HUES6 (cell line): ENCODE data around the gene SERP1.

Experiments
- H3K27ac ChIP-seq: 2 replicates; pipeline ENCODE4 v1.7.0; 2013; ENCODE audit warnings: low read depth, mild to moderate bottlenecking, low read length, inconsistent platforms
- H3K27me3 ChIP-seq: 2 replicates; pipeline ENCODE4 v1.6.1; 2013; ENCODE audit warnings: low read length; ENCODE audit not compliant: control insufficient read depth, insufficient read depth
- H3K36me3 ChIP-seq: 2 replicates; pipeline ENCODE4 v1.6.1; 2013; ENCODE audit warnings: low read length; ENCODE audit not compliant: control insufficient read depth, insufficient read depth
- H3K4me1 ChIP-seq: 2 replicates; pipeline ENCODE4 v1.6.1; 2013; ENCODE audit warnings: low read length; ENCODE audit not compliant: control insufficient read depth, insufficient read depth
- H3K4me3 ChIP-seq: 2 replicates; pipeline ENCODE4 v1.5.1; 2013; ENCODE audit warnings: low read depth, low read length
- H3K9ac ChIP-seq: one replicate; pipeline ENCODE4 v1.6.1; 2013; ENCODE audit warnings: mild to moderate bottlenecking, low read length
- H3K9me3 ChIP-seq: 2 replicates; pipeline ENCODE4 v1.6.1; 2013; ENCODE audit warnings: low read depth, low read length; ENCODE audit not compliant: control insufficient read depth, insufficient read depth

The SERP1 gene

DNA sequence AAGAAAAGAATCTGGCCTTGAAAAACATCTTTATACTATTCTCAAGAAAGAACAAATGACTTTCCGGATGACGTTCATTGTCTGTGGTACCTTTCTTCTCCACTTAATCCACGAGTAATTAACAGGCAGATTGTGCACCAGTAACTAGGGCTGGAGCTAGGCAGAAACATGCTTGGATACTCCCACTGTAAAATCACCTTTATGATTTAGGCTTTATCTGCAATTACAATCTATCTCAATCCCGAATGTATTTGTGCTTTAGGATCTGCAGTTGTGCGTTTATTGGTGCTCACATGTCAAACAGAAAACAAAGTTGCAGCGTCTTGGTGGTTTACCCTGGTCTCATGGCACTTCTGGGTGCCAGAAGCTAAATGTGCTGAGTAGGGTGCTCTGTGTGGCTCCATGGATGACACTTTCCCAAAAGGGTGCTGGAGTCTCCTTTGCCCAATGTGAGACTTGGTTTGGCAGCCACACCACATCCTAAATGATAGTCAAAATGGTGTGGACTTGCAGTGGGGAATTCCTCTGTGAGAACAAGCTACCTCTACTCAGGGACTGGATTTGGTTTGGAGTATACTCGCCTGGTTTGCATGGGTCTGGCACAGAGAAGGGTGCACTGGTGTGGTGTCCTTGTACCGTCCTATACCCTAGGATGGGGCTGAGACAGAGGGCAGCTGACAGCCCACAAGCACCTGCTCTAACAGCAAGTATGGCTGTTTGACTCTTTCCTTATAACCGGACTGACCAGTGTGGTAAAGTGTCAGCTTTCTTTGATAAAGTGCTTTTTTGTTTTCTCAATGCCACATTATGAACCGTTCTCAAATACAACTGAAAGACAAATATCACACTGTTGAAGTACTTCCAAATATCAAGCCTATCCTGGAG lies 7.7 kb downstream of the SERP1 start:
- H3K27me3 ChIP-seq: no peaks in the 10 kb centered on the region
- H3K9me3 ChIP-seq: no peaks in the 10 kb centered on the region
- H3K27ac ChIP-seq: no peak overlapping the region

DNA sequence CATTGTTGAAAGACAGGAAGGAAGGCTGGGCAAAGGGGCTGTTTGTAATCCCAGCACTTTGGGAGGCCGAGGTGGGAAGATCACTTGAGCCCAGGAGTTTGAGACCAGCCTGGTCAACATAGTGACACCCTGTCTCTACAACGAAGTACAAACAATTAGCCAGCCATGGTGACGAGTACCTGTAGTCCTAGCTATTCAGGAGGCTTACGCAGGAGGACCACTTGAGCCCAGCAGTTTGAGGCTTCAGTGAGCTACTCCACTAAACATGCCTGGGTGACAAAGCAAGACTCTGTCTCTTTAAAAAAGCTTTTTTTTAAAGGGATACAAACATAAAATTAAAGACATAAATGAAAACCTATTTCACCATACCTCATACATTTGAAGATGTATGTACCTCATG lies 11.1 kb downstream of the SERP1 start:
- H3K9me3 ChIP-seq: no peaks in the 10 kb centered on the region
- no peak overlapping the region for H3K4me3 ChIP-seq
- no peak overlapping the region for H3K27ac ChIP-seq
- no peak overlapping the region for H3K9ac ChIP-seq
- no peaks in the 10 kb centered on the region for H3K4me1 ChIP-seq
- H3K27me3 ChIP-seq: no peaks in the 10 kb centered on the region
- no peaks in the 10 kb centered on the region for H3K36me3 ChIP-seq

More for the DNA sequence above, 7.7 kb downstream of the SERP1 start:
- no peak overlapping the region for H3K4me3 ChIP-seq
- no peaks in the 10 kb centered on the region for H3K4me1 ChIP-seq
- no peak overlapping the region for H3K9ac ChIP-seq
- peaks cover 23% of the 10 kb centered on the region for H3K36me3 ChIP-seq

DNA sequence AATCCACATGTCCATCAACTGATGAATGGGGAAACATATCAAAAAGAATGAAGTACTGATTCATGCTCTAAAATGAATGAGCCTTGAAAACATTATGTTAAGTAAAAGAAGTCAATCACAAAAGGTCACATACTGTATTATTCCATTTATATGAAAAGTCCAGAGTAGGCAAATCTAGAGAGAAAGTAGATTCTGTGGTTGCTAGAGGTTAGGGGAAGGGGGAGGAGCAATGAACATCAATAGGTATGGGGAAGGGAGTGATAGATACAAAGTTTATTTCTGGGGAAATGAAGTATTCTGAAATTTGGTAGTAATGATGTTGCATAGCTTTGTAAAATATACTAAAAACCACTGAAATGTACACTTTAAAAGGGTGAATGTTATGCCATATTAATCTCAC lies 14.5 kb downstream of the SERP1 start:
- H3K9me3 ChIP-seq: no peaks in the 10 kb centered on the region
- H3K4me3 ChIP-seq: no peak overlapping the region
- no peak overlapping the region for H3K27ac ChIP-seq
- no peak overlapping the region for H3K9ac ChIP-seq
- no peaks in the 10 kb centered on the region for H3K27me3 ChIP-seq
- no peaks in the 10 kb centered on the region for H3K36me3 ChIP-seq
- peaks cover 16% of the 10 kb centered on the region for H3K4me1 ChIP-seq

DNA sequence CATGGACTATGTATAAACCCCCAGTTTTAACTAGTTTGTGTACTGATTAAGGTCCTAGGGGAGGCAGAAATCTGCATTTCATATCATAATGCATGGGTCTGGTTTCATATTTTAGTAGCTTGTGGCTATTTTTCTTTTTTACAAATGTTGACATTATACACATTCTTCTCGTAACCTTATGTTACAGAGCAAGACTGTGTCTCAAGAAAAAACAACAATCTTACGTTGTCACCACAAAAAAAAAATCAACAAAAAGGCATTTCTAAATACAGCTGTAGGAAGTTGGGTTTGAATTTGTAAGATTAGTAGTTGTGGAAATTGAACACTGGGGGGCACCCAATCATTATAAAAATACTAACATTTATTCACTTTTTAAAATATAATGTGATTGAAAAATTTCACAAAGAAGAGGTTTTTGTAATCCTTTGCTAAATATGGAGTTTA lies 17.9 kb downstream of the SERP1 start:
- Histone ChIP-seq H3K9ac (no peak overlapping the region), H3K27ac (no peak overlapping the region), H3K4me3 (no peak overlapping the region), H3K9me3 (no peaks in the 10 kb centered on the region), H3K36me3 (no peaks in the 10 kb centered on the region), H3K4me1 (peaks cover 16% of the 10 kb centered on the region), H3K27me3 (no peaks in the 10 kb centered on the region)

DNA sequence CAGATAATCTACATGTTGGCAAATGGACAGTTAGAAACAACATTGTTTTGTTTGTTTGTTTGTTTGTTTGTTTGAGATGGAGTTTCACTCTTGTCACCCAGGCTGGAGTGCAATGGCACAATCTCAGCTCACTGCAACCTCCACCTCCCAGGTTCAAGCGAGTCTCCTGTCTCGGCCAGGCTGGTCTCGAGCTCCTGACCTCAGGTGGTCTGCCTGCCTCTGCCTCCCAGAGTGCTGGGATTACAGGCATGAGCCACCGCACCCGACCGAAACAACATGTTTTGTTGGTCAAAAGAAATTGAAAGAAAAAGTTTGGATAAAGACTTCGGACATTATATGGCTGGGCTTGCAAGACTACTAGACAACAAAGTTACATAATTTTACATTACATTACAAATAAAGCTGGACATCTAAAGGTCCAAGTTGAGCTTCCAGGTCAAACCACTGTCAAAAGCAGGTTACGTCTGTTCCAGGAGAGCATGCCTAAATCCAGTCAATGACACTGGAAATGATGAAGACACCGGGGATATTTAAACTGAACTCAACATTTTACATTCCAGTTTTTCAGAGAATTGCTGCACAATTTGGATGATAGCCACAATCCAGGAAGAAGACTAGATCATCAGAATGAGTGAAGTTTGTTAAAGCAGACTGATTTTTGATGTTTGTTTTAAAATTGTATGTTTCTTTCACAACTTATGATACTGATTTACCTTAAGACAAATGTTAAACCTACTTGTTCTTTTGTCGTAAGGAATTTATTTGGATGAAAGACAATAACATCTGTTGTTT lies 18.6 kb downstream of the SERP1 start:
- H3K27ac ChIP-seq: no peak overlapping the region
- no peaks in the 10 kb centered on the region for H3K27me3 ChIP-seq
- H3K4me3 ChIP-seq: no peak overlapping the region
- H3K9me3 ChIP-seq: no peaks in the 10 kb centered on the region
- H3K9ac ChIP-seq: no peak overlapping the region
- peaks cover 16% of the 10 kb centered on the region for H3K4me1 ChIP-seq
- H3K36me3 ChIP-seq: no peaks in the 10 kb centered on the region

DNA sequence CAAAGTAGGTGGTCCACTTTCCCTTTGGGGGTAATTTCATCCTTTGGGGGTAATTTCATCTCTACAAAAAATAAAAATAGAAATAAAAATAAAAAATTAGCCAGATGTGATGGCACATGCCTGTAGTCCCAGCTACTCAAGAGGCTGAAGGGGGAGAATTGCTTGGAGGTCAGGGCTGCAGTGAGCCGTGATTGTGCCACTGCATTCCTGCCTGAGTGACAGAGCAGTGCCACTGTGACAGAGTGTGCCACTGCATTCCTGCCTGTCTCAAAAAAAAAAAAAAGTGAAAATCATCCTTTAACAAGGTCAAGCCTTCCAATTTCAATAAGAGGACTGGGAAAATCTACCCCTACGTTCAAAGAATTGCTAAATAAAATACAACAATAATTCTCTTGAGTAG lies 22.8 kb downstream of the SERP1 start:
- no peak overlapping the region for H3K4me3 ChIP-seq
- no peaks in the 10 kb centered on the region for H3K27me3 ChIP-seq
- peaks cover 6% of the 10 kb centered on the region; the same call in 1 of the 2 replicates for H3K9me3 ChIP-seq
- H3K9ac ChIP-seq: no peak overlapping the region
- no peaks in the 10 kb centered on the region for H3K36me3 ChIP-seq
- no peak overlapping the region for H3K27ac ChIP-seq
- H3K4me1 ChIP-seq: peaks cover 16% of the 10 kb centered on the region

DNA sequence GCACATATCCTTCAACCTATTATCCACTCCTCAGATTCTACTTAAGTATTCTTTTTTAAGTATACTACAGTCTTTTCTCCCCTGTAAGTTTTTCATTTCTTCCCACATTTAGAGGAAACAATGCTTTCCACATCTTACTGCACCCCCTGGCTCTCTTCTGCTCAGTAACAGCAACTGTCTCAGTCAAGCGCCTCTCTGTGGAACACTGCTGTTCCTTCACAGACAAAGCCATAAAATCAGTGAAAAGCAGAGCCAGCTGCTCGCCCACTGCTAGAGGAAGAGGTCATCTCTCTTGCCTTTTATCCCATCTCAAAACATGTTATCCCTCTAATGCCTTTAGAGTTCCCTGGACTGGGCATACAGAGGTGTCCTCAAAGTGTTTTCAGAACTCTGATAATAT lies 24.8 kb downstream of the SERP1 start:
- Histone ChIP-seq H3K27ac (no peak overlapping the region), H3K4me1 (no peaks in the 10 kb centered on the region), H3K9ac (no peak overlapping the region), H3K4me3 (no peak overlapping the region), H3K36me3 (no peaks in the 10 kb centered on the region), H3K9me3 (peaks cover 20% of the 10 kb centered on the region), H3K27me3 (no peaks in the 10 kb centered on the region)

DNA sequence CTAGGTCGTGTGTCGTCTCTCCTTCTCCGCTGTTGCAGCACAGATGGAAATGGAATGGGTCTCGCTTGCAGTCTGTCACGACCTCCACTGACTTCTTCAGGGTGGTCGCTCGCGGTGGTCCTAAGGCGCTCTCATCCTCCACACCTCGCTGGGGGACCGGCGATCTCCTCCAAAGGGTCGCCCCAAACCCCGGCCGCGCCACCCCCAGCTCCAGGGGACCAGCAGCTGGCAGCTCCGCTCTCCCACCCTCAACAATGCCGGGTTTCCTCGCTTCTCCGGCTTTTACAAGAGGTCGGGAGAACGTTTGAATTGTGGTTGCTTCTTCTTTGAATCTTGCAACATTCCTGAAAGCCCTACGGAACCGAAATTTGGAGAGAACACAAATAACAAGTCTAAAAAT lies 25.9 kb downstream of the SERP1 start:
- Histone ChIP-seq H3K4me1 (no peaks in the 10 kb centered on the region), H3K27me3 (no peaks in the 10 kb centered on the region), H3K9me3 (peaks cover 20% of the 10 kb centered on the region), H3K4me3 (no peak overlapping the region), H3K9ac (no peak overlapping the region), H3K36me3 (no peaks in the 10 kb centered on the region), H3K27ac (no peak overlapping the region)

DNA sequence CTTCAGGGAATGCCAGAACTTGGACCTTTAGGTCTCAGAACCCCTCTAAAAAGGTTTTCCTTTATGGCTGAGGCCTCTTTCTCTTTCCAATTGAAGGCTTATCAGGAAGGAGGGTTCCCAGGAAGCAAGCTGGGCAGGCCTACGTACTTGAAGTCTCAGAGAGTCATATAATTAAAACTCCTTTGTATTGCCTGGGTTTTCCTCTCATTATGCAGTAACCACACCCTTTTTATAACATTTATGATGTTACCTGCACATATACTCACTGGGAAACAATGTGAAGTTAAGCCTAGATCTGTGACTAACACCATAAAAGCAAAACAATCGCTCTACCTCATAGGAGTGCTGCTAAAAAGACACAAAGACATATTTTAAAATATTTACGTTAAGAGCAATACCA lies 27.3 kb downstream of the SERP1 start:
- Histone ChIP-seq H3K36me3 (no peaks in the 10 kb centered on the region), H3K27me3 (no peaks in the 10 kb centered on the region), H3K9ac (no peak overlapping the region), H3K4me3 (no peak overlapping the region), H3K4me1 (no peaks in the 10 kb centered on the region), H3K27ac (no peak overlapping the region), H3K9me3 (peaks cover 20% of the 10 kb centered on the region)

DNA sequence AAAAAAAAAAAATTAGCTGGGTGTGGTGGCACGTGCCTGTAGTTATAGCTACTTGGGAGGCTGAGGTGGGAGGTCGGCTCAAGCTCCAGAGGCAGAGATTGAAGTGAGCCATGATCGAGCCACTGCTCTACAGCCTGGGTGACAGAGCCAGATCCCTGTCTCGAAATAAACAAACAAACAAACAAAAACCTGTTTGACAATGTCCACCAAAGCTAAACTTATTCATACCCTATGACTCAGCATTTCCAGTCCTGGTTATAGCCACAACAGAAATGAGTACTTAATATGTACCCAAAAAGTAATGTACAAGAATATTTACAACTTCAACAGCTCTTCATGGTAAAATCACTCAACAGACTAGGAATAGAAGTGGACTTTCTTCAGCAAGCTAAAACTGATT lies 31.1 kb downstream of the SERP1 start:
- Histone ChIP-seq H3K4me3 (no peak overlapping the region), H3K4me1 (peaks cover 17% of the 10 kb centered on the region), H3K9ac (no peak overlapping the region), H3K36me3 (no peaks in the 10 kb centered on the region), H3K9me3 (peaks cover 20% of the 10 kb centered on the region), H3K27ac (no peak overlapping the region), H3K27me3 (no peaks in the 10 kb centered on the region)
